AG09319 (cell line): ENCODE results near the gene CDH13.

Experiments used
- DNase-seq: peaks from one replicate; pipeline ENCODE4 v3.0.0-alpha.2; 2010; ENCODE audit warnings: low read depth; ENCODE audit errors: extremely low read depth
- CTCF ChIP-seq: IDR thresholded peaks from 2 replicates; pipeline ENCODE4 v1.5.1; 2011; ENCODE audit warnings: low read depth, mild to moderate bottlenecking, inconsistent platforms, low read length, moderate library complexity

CDH13 gene

DNA sequence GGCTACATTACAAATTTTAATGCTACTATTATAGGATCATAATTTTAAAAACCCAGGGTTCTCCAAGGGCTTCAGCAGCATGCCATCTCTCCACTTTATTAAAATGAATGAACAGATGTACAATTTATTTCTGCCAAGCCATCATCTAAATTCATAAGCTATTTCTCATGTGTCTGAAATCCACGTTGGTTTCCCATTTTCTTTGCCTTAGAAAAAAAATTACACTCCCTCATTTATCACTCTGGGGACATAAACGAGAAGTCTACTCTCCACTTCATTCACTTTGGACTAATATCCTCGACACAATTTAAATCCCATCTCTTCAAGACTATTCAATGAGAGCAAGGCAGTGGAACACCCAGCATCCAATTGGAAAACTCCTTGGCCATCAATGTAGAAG, 1002.7 kb downstream of the CDH13 start:
- DNase-seq = no peak
- TF ChIP-seq CTCF = no peak

- TF ChIP-seq CTCF = no peak
Measured at GRCh38 chr16:83629836-83630235, 1003.1 kb downstream of the CDH13 start.

GRCh38 chr16:83630979-83631378, 1004.2 kb downstream of the CDH13 start:
- DNase-seq = peak; percentile 12
- no peak for TF ChIP-seq CTCF

More at GRCh38 chr16:83629836-83630235, 1003.1 kb downstream of the CDH13 start:
- no peak for DNase-seq

- TF ChIP-seq CTCF = no peak
- no peak for DNase-seq
Measured at GRCh38 chr16:83633286-83633685, 1006.5 kb downstream of the CDH13 start.

- no peak for TF ChIP-seq CTCF
- DNase-seq = no peak
Measured at GRCh38 chr16:83648347-83648746, 1021.6 kb downstream of the CDH13 start.

- no peak for DNase-seq
- no peak for TF ChIP-seq CTCF
Measured at GRCh38 chr16:83651871-83652270, 1025.1 kb downstream of the CDH13 start.

DNA sequence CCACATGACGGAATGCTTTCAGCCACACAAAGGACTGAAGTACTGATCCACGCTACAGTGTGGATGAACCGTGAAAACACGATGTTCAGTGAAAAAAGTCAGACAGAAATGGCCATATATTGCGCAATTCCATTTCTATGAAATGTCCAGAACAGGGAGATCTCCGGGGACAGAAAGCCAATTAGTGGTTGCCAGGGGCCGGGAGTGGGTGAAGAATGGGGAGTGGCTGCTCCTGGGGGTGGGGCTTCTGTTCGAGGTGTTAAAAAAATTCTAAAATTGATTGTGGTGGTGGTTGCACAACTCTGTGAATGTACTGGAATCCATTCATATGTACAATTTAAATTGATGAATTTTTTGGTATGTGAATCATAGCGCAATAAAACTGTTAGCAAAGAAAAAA, 1026.2 kb downstream of the CDH13 start:
- TF ChIP-seq CTCF = no peak

More for the DNA sequence above, 1026.2 kb downstream of the CDH13 start:
- DNase-seq = no peak
